ENCODE data around the gene C1QL4. TPM values are rescaled to one million over a fixed set of nuclear protein-coding genes. Genes with fewer than 3 reads are reported as not detected.

The C1QL4 gene
- total RNA-seq, 1 experiment from 2014 or later = 2.1 TPM

DNA sequence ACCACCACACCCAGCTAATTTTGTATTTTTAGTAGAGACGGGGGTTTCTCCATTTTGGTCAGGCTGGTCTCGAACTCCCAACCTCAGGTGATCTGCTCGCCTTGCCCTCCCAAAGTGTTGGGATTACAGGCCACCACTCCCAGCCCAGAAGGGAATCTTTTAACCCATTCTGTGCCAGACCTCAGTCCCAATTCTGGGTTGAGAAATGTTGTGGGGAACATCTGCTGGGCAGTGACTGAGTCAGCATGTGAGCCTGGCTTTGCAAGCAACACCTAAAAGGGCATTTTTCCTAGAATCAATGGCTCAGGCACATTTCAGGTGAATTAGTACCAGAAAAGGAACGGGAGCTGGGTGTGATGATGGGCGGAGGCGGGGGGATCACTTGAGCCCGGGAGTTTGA, 22.7 kb upstream of the C1QL4 start:
- Histone ChIP-seq H3K9me3 (replicated peaks) (no peaks in the 10 kb centered on the region), H3K4me1 (no peaks in the 10 kb centered on the region), H3K36me3 (no peaks in the 10 kb centered on the region), H3K4me3 (no peak overlapping the region), H3K27ac (no peak overlapping the region), H3K27me3 (no peaks in the 10 kb centered on the region)
- no peak for DNase-seq

DNA sequence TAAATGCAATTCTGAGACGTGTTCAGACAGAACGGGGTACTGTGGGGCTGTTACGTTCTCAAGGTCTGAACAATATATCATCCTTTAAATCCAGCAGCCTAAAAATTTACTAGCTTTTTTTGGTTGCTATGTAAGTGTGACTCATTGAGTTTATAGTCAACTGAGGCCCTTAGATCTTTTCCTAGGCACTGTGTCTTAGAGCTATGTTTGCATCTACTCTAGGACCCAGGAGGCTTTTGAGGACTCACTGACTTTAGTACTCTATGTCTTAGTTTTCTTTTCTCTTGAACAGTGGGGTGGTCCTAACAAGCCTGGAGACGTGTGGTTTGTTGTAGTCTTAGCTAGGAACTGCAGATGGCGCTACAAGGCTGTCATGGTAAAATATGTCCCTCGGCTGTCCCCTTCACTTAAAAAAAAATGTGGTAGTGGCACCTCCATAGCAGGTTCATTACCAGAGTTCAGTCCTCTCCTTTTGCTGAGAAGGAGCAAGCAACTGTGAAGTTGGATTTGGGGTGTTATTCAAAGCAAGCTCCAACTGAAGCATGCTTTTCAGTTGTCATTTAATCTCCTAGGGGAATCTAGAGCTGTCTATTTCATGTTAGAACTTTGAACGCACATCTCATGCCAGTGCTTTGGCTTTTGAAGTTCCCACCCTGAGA, 21.6 kb upstream of the C1QL4 start:
- no peak overlapping the region for H3K4me3 ChIP-seq
- H3K27ac ChIP-seq = no peak overlapping the region
- no peaks in the 10 kb centered on the region for H3K4me1 ChIP-seq
- no peaks in the 10 kb centered on the region for H3K9me3 ChIP-seq (replicated peaks)
- DNase-seq = peak; percentile 75 to 95
- H3K27me3 ChIP-seq = no peaks in the 10 kb centered on the region
- no peaks in the 10 kb centered on the region for H3K36me3 ChIP-seq

GRCh38 chr12:49357103-49357678, 20.2 kb upstream of the C1QL4 start:
- Histone ChIP-seq H3K4me1 (no peaks in the 10 kb centered on the region), H3K4me3 (no peak overlapping the region), H3K9me3 (replicated peaks) (no peaks in the 10 kb centered on the region), H3K36me3 (no peaks in the 10 kb centered on the region), H3K27ac (no peak overlapping the region), H3K27me3 (no peaks in the 10 kb centered on the region)
- peak in 1 of 2 experiments; percentile 70 for DNase-seq

GRCh38 chr12:49355913-49356312, 18.9 kb upstream of the C1QL4 start:
- Histone ChIP-seq H3K4me1 (no peaks in the 10 kb centered on the region), H3K36me3 (no peaks in the 10 kb centered on the region), H3K27me3 (no peaks in the 10 kb centered on the region), H3K9me3 (replicated peaks) (no peaks in the 10 kb centered on the region), H3K4me3 (no peak overlapping the region), H3K27ac (no peak overlapping the region)
- no peak for DNase-seq

DNA sequence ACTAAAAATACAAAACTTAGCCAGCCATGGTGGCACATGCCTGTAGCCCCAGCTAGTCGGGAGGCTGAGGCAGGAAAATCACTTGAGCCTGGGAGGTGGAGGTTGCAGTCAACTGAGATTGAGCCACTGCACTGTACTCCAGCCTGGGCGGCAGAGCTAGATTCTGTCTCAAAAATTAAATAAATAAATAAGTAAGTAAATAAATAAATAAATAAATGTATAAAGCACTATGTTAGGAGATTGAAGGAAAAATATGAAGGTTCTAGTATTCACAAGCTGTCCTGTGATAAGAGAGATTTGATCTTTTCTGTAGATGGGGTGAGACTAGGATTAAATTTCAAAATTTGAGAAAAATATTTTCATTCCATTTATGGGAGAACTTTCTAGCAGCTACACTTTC, 15.4 kb upstream of the C1QL4 start:
- no peak for DNase-seq
- peaks cover 4% of the 10 kb centered on the region; the same call in 1 of the 2 replicates for H3K4me1 ChIP-seq
- H3K9me3 ChIP-seq (replicated peaks) = no peaks in the 10 kb centered on the region
- no peaks in the 10 kb centered on the region for H3K36me3 ChIP-seq
- no peaks in the 10 kb centered on the region for H3K27me3 ChIP-seq
- no peak overlapping the region for H3K4me3 ChIP-seq
- no peak overlapping the region for H3K27ac ChIP-seq

DNA sequence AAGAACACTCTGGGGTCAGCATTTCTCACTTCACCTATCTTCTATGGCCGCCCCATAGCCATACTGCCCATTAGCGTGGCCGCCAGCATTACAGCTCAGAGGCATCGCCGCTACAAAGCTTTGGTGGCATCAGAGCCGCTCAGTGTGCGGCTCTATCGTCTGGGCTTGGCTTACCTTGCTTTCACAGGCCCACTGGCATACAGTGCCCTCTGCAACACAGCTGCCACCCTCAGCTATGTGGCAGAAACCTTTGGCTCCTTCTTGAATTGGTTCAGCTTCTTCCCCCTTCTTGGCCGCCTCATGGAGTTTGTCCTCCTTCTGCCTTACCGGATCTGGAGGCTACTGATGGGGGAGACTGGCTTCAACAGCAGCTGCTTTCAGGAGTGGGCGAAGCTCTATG, 12.3 kb upstream of the C1QL4 start:
- Histone ChIP-seq H3K27me3 (peaks cover 12% of the 10 kb centered on the region; the same call in 1 of the 2 replicates), H3K27ac (no peak overlapping the region), H3K4me3 (no peak overlapping the region), H3K4me1 (peaks cover 11% of the 10 kb centered on the region; the same call in 1 of the 2 replicates), H3K36me3 (no peaks in the 10 kb centered on the region), H3K9me3 (replicated peaks) (no peaks in the 10 kb centered on the region)
- no peak for DNase-seq

DNA sequence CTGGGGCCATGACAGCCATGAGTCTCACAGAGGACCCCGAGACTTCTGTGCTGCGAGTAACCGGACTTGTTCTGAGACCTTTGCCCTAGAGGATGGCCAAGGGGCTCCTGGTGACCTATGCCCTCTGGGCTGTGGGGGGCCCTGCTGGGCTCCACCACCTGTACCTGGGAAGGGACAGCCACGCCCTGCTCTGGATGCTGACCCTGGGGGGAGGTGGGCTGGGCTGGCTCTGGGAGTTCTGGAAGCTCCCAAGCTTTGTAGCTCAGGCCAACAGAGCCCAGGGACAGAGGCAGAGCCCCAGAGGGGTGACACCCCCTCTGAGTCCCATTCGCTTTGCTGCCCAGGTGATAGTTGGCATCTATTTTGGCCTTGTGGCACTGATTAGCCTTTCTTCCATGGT, 11.8 kb upstream of the C1QL4 start:
- Histone ChIP-seq H3K27me3 (peaks cover 12% of the 10 kb centered on the region; the same call in 1 of the 2 replicates), H3K27ac (no peak overlapping the region), H3K4me3 (no peak overlapping the region)

DNA sequence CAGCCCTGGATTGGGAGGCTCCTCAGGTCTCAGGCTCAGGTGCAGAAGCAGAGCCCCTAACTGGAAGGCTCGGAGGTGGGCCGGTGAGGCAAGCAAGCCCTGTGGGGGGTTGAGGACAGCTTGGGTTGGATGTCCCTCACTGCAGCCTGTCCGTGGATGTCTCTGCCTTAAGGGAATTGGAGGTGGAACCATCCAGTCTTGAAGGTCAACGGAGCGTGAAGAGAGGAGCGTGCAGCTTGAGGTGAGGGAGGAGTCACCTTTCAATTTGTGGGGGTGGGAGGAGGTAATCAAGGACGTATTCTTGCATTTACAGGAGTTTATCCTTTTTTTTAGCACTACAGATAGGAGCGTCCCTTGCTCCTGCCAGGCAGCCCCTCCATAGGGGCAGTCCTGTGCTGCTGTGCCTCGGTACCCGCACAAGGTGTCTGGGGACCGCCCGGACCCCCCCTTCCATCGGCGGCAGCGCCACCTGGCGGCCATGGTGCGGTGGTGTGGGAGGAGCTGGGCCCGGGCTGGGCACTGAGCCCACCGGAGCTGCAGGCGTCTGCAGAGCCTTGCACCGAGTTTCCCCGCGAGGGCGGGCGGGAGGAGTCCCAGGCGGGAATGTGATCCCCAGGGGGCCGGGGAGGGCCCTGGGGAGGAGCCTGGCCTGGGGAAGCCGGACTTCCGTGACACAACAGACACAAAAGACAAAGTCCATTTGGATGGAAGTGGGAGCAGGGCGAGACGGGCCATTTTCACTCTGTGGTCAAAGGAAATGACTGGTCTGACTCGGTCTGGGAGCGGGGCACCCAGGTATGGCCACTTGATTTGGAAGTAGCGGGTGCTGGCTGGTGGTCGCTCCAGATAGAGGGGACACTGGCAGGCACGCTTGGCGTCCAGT, 10.6 kb upstream of the C1QL4 start:
- no peaks in the 10 kb centered on the region for H3K36me3 ChIP-seq
- no peaks in the 10 kb centered on the region for H3K9me3 ChIP-seq (replicated peaks)
- DNase-seq = peak; percentile 94 to 95
- peaks cover 15% of the 10 kb centered on the region; the same call in 1 of the 2 replicates for H3K4me1 ChIP-seq
- peak overlapping the region; percentile 60 for H3K4me3 ChIP-seq
- H3K27me3 ChIP-seq = peaks cover 12% of the 10 kb centered on the region; the same call in 1 of the 2 replicates
- H3K27ac ChIP-seq = peak overlapping the region; percentile 33

More for the DNA sequence above, 11.8 kb upstream of the C1QL4 start:
- no peak for DNase-seq
- Histone ChIP-seq H3K36me3 (no peaks in the 10 kb centered on the region), H3K4me1 (peaks cover 11% of the 10 kb centered on the region; the same call in 1 of the 2 replicates), H3K9me3 (replicated peaks) (no peaks in the 10 kb centered on the region)

DNA sequence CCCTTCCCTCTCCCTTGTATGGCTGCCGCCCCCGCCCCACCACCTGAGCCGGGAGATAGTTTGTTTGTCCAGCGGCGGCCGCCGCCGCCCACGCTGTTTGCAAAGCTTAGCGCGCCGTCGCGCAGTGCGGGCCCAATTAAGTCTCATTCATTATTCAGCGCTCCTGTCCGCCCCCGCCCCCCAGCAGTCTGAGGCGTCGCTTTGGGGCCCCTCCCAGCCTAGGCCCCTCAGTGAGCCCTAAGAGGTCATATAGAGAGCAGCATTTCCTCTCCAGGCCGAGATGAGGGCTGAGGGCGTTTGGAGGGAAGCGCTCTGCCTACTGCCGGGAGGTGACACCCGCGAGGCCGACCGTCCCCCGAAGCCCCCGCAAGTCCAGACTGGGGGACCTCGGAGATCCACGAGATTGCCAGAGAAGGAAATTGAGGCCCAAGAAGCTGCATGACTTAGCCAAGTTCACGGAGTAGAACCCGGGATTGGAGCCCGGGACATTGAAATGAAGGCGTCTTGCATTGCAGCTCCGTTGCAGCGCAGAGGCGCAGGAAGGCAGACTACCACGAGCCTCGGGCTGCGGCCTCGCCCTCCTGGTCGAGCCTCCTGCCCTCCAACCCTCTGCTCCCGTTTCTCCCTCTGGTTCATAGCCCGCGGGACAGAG, 9.8 kb upstream of the C1QL4 start, which contains the start of gene DNAJC22:
DNAJC22 (plus strand) TSS at position 230 of the 652 bp plus-strand sequence. CDS start 1,985 bp downstream, outside the sequence.
- peak within 1 kb of the TSS; percentile 60 for H3K4me3 ChIP-seq
- H3K9me3 ChIP-seq (replicated peaks) = no peaks in the 10 kb centered on the region
- H3K27ac ChIP-seq = peak within 1 kb of the TSS; percentile 33; the same call in 1 of the 2 replicates
- H3K36me3 ChIP-seq = no peaks in the 10 kb centered on the region
- H3K4me1 ChIP-seq = peaks cover 15% of the 10 kb centered on the region; the same call in 1 of the 2 replicates
- DNase-seq = peak; percentile 41 to 51
- H3K27me3 ChIP-seq = peaks cover 12% of the 10 kb centered on the region; the same call in 1 of the 2 replicates

DNA sequence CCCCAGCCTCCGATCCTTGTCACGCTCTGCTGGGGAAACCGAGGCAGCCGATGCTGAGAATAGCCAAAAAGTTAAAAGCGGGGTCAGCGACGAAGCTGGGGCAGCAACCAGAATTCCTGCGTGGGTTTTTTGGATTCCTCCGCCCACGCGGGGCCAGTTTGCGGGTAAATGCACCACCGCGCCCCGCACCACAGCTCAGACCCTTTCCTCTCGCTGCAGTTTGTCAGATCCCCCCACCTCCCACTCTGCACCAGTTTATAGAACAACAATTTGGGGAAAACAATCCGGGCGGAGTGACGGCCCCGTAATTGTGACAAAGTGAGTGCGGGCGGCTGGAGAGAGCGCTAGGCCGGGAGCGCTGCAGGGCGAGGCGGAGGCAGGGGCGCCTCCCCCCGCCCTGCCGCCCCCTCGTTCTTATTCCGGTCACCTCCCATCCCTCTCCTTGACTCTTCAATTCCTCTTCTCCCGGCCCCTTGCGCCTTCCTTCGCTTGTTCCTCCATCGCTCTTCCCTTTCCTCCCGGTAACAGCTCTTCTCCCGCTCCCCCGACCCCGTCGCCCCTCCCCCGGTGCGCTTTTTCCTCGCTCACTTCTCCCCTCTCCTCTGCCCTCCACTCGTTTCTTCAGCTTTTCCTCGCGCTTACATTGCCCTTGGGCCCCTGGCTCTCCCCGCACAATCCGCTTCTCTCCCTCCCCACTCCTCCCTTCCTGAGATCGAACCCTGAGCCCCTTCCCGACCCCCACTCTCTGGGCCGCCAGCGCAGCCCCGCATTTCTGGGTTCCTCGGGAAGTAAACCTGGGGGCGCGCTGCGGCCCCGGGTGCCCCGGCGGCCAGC, 9.1 kb upstream of the C1QL4 start:
- no peaks in the 10 kb centered on the region for H3K9me3 ChIP-seq (replicated peaks)
- H3K27ac ChIP-seq = no peak overlapping the region
- peaks cover 12% of the 10 kb centered on the region; the same call in 1 of the 2 replicates for H3K27me3 ChIP-seq
- DNase-seq = no peak
- peak overlapping the region; percentile 60 for H3K4me3 ChIP-seq
- peaks cover 15% of the 10 kb centered on the region; the same call in 1 of the 2 replicates for H3K4me1 ChIP-seq
- H3K36me3 ChIP-seq = no peaks in the 10 kb centered on the region

- DNase-seq = peak; percentile 58 to 60
- Histone ChIP-seq H3K27ac (no peak overlapping the region), H3K27me3 (peaks cover 12% of the 10 kb centered on the region; the same call in 1 of the 2 replicates), H3K36me3 (no peaks in the 10 kb centered on the region), H3K4me1 (peaks cover 15% of the 10 kb centered on the region; the same call in 1 of the 2 replicates), H3K9me3 (replicated peaks) (no peaks in the 10 kb centered on the region), H3K4me3 (peak overlapping the region; percentile 60)
Measured at GRCh38 chr12:49345051-49345824, 8.2 kb upstream of the C1QL4 start.

DNA sequence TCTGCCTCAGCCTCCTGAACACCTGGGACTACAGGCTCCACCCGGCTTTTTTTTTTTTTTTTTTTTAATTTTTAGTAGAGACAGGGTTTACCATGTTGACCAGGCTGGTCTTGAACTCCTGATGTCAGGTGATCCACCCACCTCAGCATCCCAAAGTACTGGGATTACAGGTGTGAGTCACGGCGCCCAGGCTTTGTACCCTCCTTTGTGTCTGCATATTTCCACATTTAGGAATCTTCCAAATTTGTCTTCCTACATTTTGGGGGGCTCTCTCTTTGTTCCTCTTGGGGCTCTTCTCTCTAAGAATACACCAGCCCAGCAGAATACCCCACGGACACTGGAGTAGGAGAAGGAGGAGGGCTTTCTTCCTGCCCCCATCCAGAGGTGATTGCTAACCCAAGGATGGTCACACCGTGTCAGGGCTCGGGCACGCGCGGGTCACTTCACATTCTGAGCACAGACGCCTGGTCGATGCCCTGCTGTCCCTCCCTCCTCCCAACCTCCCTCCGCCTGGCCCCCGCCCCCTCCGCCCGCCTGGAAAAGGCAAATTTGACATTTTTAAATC, 7.6 kb upstream of the C1QL4 start:
- Histone ChIP-seq H3K27ac (no peak overlapping the region), H3K27me3 (peaks cover 12% of the 10 kb centered on the region; the same call in 1 of the 2 replicates), H3K4me1 (peaks cover 19% of the 10 kb centered on the region; the same call in 1 of the 2 replicates), H3K9me3 (replicated peaks) (no peaks in the 10 kb centered on the region), H3K4me3 (peak overlapping the region; percentile 60), H3K36me3 (no peaks in the 10 kb centered on the region)
- DNase-seq = no peak

All from SJCRH30 (cell line).